Trophoblast cell (in vitro differentiated cells and primary cell): ENCODE data around the gene TRMT2A.

Experiments used
- DNase-seq, 2 donors: peaks; one replicate each; pipeline ENCODE4 v3.0.0-alpha.2; 2016
- H2AFZ ChIP-seq: 2 replicates; pipeline ENCODE4 v1.6.1; 2013; ENCODE audit warnings: low read length, moderate library complexity, mild to moderate bottlenecking; ENCODE audit not compliant: insufficient read depth, poor library complexity
- H2AK5ac ChIP-seq: 2 replicates; pipeline ENCODE4 v1.6.1; 2013; ENCODE audit warnings: mild to moderate bottlenecking, low read length
- H2BK120ac ChIP-seq: 2 replicates; pipeline ENCODE4 v1.6.1; 2013; ENCODE audit warnings: low read length, mild to moderate bottlenecking, moderate library complexity; ENCODE audit not compliant: insufficient read depth, poor library complexity
- H2BK12ac ChIP-seq: 2 replicates; pipeline ENCODE4 v1.6.1; 2013; ENCODE audit warnings: mild to moderate bottlenecking, low read length, moderate library complexity
- H2BK5ac ChIP-seq: 2 replicates; pipeline ENCODE4 v1.6.1; 2013; ENCODE audit warnings: low read length, low read depth, moderate library complexity, mild to moderate bottlenecking; ENCODE audit not compliant: poor library complexity
- H3K14ac ChIP-seq: 2 replicates; pipeline ENCODE4 v1.6.1; 2013; ENCODE audit warnings: mild to moderate bottlenecking, low read length
- H3K18ac ChIP-seq: 2 replicates; pipeline ENCODE4 v1.6.1; 2013; ENCODE audit warnings: mild to moderate bottlenecking, low read length
- H3K23ac ChIP-seq: 2 replicates; pipeline ENCODE4 v1.6.1; 2013; ENCODE audit warnings: low read length
- H3K27ac ChIP-seq: 2 replicates; pipeline ENCODE4 v1.5.1; 2013; ENCODE audit warnings: low read depth, mild to moderate bottlenecking, inconsistent platforms, low read length, moderate library complexity
- H3K27me3 ChIP-seq: 2 replicates; pipeline ENCODE4 v1.6.1; 2013; ENCODE audit warnings: inconsistent platforms, mild to moderate bottlenecking, low read length, moderate library complexity; ENCODE audit not compliant: insufficient read depth
- H3K36me3 ChIP-seq, 2 experiments: 1 replicate in 1 of 2; 2 replicates in 1 of 2; pipeline ENCODE4 v1.6.1; 2013; ENCODE audit warnings: low read length in 2 of 2, mild to moderate bottlenecking in 2 of 2, moderate library complexity in 1 of 2; ENCODE audit not compliant: insufficient read depth in 2 of 2, control insufficient read depth in 1 of 2
- H3K4ac ChIP-seq: 2 replicates; pipeline ENCODE4 v1.6.1; 2013; ENCODE audit warnings: low read depth, mild to moderate bottlenecking, low read length, moderate library complexity
- H3K4me1 ChIP-seq, 2 experiments: 1 replicate in 1 of 2; 2 replicates in 1 of 2; pipeline ENCODE4 v1.6.1; 2013; ENCODE audit warnings: low read length in 2 of 2, mild to moderate bottlenecking in 2 of 2, moderate library complexity in 1 of 2; ENCODE audit not compliant: insufficient read depth in 2 of 2, control insufficient read depth in 1 of 2
- H3K4me2 ChIP-seq: 2 replicates; pipeline ENCODE4 v1.6.1; 2013; ENCODE audit warnings: inconsistent platforms, mild to moderate bottlenecking, low read length, moderate library complexity
- H3K4me3 ChIP-seq: 2 replicates; pipeline ENCODE4 v1.5.1; 2013; ENCODE audit warnings: mild to moderate bottlenecking, low read depth, low read length, inconsistent platforms
- H3K79me1 ChIP-seq: one replicate; pipeline ENCODE4 v1.6.1; 2013; ENCODE audit warnings: low read length
- H3K79me2 ChIP-seq: 2 replicates; pipeline ENCODE4 v1.6.1; 2013; ENCODE audit warnings: low read length, mild to moderate bottlenecking; ENCODE audit not compliant: control insufficient read depth, insufficient read depth, poor library complexity
- H3K9ac ChIP-seq: 2 replicates; pipeline ENCODE4 v1.6.1; 2013; ENCODE audit warnings: mild to moderate bottlenecking, low read length
- H3K9me3 ChIP-seq: 2 replicates; pipeline ENCODE4 v1.6.1; 2013; ENCODE audit warnings: low read depth, mild to moderate bottlenecking, control low read depth, inconsistent platforms, low read length; ENCODE audit not compliant: insufficient read depth
- H4K12ac ChIP-seq: 2 replicates; pipeline ENCODE4 v1.6.1; 2013; ENCODE audit warnings: low read depth, mild to moderate bottlenecking, low read length, moderate library complexity
- H4K8ac ChIP-seq: 2 replicates; pipeline ENCODE4 v1.6.1; 2013; ENCODE audit warnings: low read depth, mild to moderate bottlenecking, low read length, moderate library complexity
- H4K91ac ChIP-seq: one replicate; pipeline ENCODE4 v1.6.1; 2013; ENCODE audit warnings: low read depth, mild to moderate bottlenecking, low read length, moderate library complexity
- WGBS: extraction: QIAGEN DNeasy Blood & Tissue Kit; methylation state at CpG from one replicate; pipeline ENCODE4 v1.1.7; 2013; ENCODE audit warnings: missing lambda C conversion rate; ENCODE audit not compliant: insufficient read length, insufficient coverage; ENCODE audit errors: extremely low coverage; 5-methylcytosine and 5-hydroxymethylcytosine counted together

TRMT2A gene

DNA sequence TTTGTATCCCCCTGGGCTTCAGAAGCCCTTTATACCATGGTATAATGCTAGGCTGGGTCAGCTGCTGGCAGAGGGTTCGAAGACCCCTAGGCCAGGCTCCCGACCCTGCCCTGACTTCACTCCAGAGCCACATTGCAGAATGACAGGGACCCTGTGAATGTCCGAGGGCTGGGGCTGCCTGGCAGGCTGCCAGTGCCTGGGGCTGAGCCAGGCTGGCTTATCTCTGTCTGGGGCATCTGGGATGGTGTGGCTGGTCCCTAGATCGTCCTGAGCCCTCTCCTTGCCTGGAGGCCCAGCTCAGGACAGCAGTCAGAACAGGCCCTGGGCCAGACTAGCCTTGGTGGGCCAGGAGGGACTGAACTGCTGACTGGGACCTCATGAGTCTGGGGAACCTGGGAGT lies 18.2 kb upstream of the TRMT2A start:
- H2AK5ac ChIP-seq, result no peak overlapping the region
- H3K4ac ChIP-seq, result no peak overlapping the region
- no peak overlapping the region for H4K8ac ChIP-seq
- H2AFZ ChIP-seq, result no peak overlapping the region
- H3K4me3 ChIP-seq, result no peak overlapping the region
- no peak overlapping the region for H2BK120ac ChIP-seq
- H3K18ac ChIP-seq, result no peak overlapping the region
- peaks cover 7% of the 10 kb centered on the region in 2 experiments for H3K36me3 ChIP-seq
- no CpG with 5 or more reads among the region's 4 CpGs for WGBS
- no peak overlapping the region for H2BK5ac ChIP-seq
- no peak for DNase-seq
- no peak overlapping the region for H3K9ac ChIP-seq
- no peak overlapping the region for H3K4me2 ChIP-seq
- H3K14ac ChIP-seq, result no peak overlapping the region
- H4K12ac ChIP-seq, result no peak overlapping the region
- H3K79me1 ChIP-seq, result peaks cover 5% of the 10 kb centered on the region
- H3K4me1 ChIP-seq, result peaks cover 8 to 14% of the 10 kb centered on the region in 2 experiments
- H3K79me2 ChIP-seq, result peaks cover 6% of the 10 kb centered on the region
- H3K27me3 ChIP-seq, result no peaks in the 10 kb centered on the region
- no peak overlapping the region for H2BK12ac ChIP-seq
- no peak overlapping the region for H4K91ac ChIP-seq
- H3K27ac ChIP-seq, result no peak overlapping the region
- no peak overlapping the region for H3K23ac ChIP-seq
- H3K9me3 ChIP-seq, result peaks cover 4% of the 10 kb centered on the region

DNA sequence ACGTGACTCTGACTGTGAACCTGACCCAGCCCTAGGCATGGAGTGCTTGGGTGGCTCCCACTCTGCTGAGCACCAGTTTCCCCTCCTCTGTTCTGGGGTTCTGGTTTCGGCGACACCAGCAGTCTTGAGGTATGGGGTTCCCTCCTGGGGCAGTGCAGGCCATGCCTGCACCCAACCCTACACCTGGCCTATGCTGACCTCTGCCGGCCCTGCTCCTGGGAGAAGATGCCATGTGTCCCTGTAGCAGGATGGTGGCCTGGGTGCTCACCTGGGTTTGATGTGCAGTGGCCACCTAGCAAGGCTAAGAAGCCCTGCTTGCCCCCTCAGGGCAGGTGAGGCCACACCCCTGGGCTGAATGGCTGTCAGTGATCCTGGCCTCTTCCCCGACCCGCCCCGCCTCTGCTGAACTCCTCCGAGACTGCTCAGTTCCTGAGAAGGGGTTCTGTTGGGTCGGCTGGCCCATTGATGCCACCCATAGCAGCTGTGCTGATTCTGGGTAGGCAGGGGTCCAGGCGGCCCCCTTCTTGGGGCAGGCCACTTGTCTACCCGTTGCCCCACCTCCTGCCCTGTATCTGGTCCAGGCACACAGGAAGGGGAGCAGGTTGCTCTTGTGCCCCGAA lies 17.0 kb upstream of the TRMT2A start:
- H3K79me2 ChIP-seq, result peaks cover 6% of the 10 kb centered on the region
- H4K12ac ChIP-seq, result no peak overlapping the region
- H3K4me3 ChIP-seq, result no peak overlapping the region
- peak in 1 of 2 donors; percentile 39 for DNase-seq
- H3K4ac ChIP-seq, result no peak overlapping the region
- H3K79me1 ChIP-seq, result peaks cover 5% of the 10 kb centered on the region
- H3K4me1 ChIP-seq, result peaks cover 8 to 14% of the 10 kb centered on the region in 2 experiments
- H3K18ac ChIP-seq, result no peak overlapping the region
- WGBS, result no CpG with 5 or more reads among the region's 12 CpGs
- H3K27me3 ChIP-seq, result no peaks in the 10 kb centered on the region
- H2AFZ ChIP-seq, result no peak overlapping the region
- H2AK5ac ChIP-seq, result no peak overlapping the region
- H3K4me2 ChIP-seq, result no peak overlapping the region
- no peak overlapping the region for H4K91ac ChIP-seq
- no peak overlapping the region for H3K27ac ChIP-seq
- peaks cover 4% of the 10 kb centered on the region for H3K9me3 ChIP-seq
- no peak overlapping the region for H2BK120ac ChIP-seq
- no peak overlapping the region for H2BK12ac ChIP-seq
- H3K23ac ChIP-seq, result no peak overlapping the region
- H4K8ac ChIP-seq, result no peak overlapping the region
- no peak overlapping the region for H3K9ac ChIP-seq
- H2BK5ac ChIP-seq, result no peak overlapping the region
- no peaks in the 10 kb centered on the region for H3K36me3 ChIP-seq
- H3K14ac ChIP-seq, result no peak overlapping the region

DNA sequence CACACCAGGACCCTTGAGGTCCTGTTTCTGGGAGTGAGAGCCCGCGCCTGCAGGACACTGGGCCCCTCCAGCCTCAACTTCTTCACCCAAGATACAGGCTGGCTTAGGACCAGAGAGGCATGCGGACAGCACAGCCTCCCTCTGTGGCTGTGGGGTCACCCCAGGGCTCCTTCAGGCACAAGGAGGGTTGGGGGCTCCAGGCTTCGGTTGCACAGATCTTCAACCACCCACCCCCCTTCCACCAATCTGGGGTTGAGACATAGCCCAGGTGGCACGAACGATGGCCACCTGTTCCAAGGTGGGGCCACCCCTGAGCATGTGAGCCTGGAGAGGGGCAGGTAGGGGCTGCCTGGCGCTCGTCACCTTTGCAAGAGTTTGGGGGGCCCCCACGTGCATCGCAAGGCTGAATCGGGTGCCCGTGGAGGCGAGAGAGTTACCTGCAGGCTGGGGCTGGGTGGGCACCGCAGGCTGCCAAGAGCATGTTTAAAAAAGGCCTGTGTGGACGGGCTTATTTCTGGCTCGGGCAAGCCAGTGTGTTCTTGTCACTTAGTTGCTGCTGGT lies 15.7 kb upstream of the TRMT2A start:
- Histone ChIP-seq H3K27me3 (no peaks in the 10 kb centered on the region), H3K79me1 (peaks cover 5% of the 10 kb centered on the region), H3K79me2 (peaks cover 6% of the 10 kb centered on the region), H2AK5ac (no peak overlapping the region), H3K9ac (no peak overlapping the region), H3K23ac (no peak overlapping the region), H2BK12ac (no peak overlapping the region), H4K91ac (no peak overlapping the region), H3K27ac (no peak overlapping the region), H3K4me2 (peak overlapping the region; percentile 87), H3K4me1 (peaks cover 8 to 14% of the 10 kb centered on the region in 2 experiments), H4K12ac (no peak overlapping the region), H2AFZ (no peak overlapping the region), H3K36me3 (peaks cover 4 to 5% of the 10 kb centered on the region in 2 experiments), H3K4me3 (peak overlapping the region; percentile 86), H3K14ac (no peak overlapping the region), H3K18ac (no peak overlapping the region), H4K8ac (peak overlapping the region; percentile 23), H3K4ac (no peak overlapping the region), H2BK5ac (no peak overlapping the region), H2BK120ac (no peak overlapping the region), H3K9me3 (peaks cover 4% of the 10 kb centered on the region)
- no peak for DNase-seq
- no CpG with 5 or more reads among the region's 16 CpGs for WGBS

DNA sequence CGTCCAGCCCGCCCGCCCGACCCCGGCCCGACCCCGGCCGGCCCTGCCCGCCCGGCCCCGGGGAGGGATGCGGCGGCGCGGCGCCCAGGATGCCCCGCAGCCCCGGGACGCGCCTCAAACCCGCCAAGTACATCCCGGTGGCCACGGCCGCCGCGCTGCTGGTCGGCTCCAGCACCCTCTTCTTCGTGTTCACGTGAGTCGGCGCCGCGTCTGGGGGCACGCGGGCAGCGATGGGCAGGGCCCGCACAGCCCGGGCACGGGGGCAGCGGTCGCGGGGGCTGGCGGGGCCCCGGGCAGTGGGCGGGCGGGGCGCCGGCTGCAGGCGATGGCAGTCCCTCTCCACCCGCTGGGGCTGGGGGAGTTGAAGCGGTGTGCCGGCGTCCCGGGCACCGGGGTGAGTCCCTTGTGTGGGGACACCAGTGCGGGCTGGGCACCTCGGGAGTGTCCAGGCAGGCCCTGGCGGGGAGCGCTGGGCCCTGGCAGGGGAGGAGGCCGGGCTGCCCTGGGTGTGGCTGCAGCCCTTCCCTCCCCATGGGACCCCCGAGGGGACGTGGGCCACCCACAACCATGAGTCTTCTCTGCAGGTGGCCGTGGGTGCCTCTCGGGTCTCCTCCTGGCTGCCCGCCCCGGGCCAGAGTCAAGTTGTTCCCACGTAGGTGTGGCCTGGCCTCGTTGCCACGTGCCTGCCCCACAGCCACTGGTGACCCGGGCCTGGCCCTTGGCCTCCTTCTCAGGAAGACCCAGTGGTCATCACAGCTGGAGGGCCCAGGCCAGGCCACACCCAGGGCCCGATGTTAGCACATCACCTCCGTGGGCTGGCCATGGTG lies 15.0 kb upstream of the TRMT2A start:
- Histone ChIP-seq H3K18ac (peak overlapping the region; percentile 50), H4K12ac (peak overlapping the region; percentile 59), H3K4me3 (peak overlapping the region; percentile 86), H2BK12ac (no peak overlapping the region), H3K36me3 (peaks cover 10 to 11% of the 10 kb centered on the region in 2 experiments), H3K4ac (peak overlapping the region; percentile 51), H4K8ac (peak overlapping the region; percentile 61), H2AFZ (peak overlapping the region; percentile 74), H3K27me3 (no peaks in the 10 kb centered on the region), H3K27ac (no peak overlapping the region), H3K9ac (peak overlapping the region; percentile 60), H3K4me2 (peak overlapping the region; percentile 87), H2BK5ac (no peak overlapping the region), H3K14ac (peak overlapping the region; percentile 80), H3K79me1 (peaks cover 5% of the 10 kb centered on the region), H3K79me2 (peaks cover 6% of the 10 kb centered on the region), H3K23ac (no peak overlapping the region), H3K4me1 (peaks cover 8 to 14% of the 10 kb centered on the region in 2 experiments), H2AK5ac (peak overlapping the region; percentile 3), H2BK120ac (peak overlapping the region; percentile 31), H3K9me3 (peaks cover 4% of the 10 kb centered on the region), H4K91ac (peak overlapping the region; percentile 84)
- WGBS, result no CpG with 5 or more reads among the region's 72 CpGs
- DNase-seq, result peak in 1 of 2 donors; percentile 34
